ENCODE results near the gene KCNH6.

The KCNH6 gene

GRCh38 chr17:63561819-63562218 is 38.7 kb downstream of the KCNH6 start:
- H3K27ac ChIP-seq (ENCODE audit: low read length) = no peak overlapping the region
- no peak overlapping the region for H3K9ac ChIP-seq (ENCODE audit: low read length in 2 of 2)
- H3K27me3 ChIP-seq (ENCODE audit: control insufficient read depth in 1 of 2, insufficient read depth in 2 of 2, low read length in 2 of 2) = no peaks in the 10 kb centered on the region
- no peaks in the 10 kb centered on the region for H3K4me1 ChIP-seq (ENCODE audit: control insufficient read depth, insufficient read depth, low read length)
- H3K4me3 ChIP-seq (ENCODE audit: low read length in 2 of 2) = no peak overlapping the region
- no peaks in the 10 kb centered on the region for H3K9me3 ChIP-seq (ENCODE audit: control insufficient read depth in 2 of 2, low read length in 2 of 2)
- H3K36me3 ChIP-seq (ENCODE audit: control insufficient read depth in 2 of 2, insufficient read depth in 2 of 2, low read length in 2 of 2) = no peaks in the 10 kb centered on the region

GRCh38 chr17:63563339-63563738 is 40.2 kb downstream of the KCNH6 start:
- Histone ChIP-seq H3K27me3 (ENCODE audit: control insufficient read depth in 1 of 2, insufficient read depth in 2 of 2, low read length in 2 of 2) (no peaks in the 10 kb centered on the region), H3K4me3 (ENCODE audit: low read length in 2 of 2) (no peak overlapping the region), H3K9ac (ENCODE audit: low read length in 2 of 2) (no peak overlapping the region), H3K36me3 (ENCODE audit: control insufficient read depth in 2 of 2, insufficient read depth in 2 of 2, low read length in 2 of 2) (no peaks in the 10 kb centered on the region), H3K9me3 (ENCODE audit: control insufficient read depth in 2 of 2, low read length in 2 of 2) (no peaks in the 10 kb centered on the region), H3K4me1 (ENCODE audit: control insufficient read depth, insufficient read depth, low read length) (no peaks in the 10 kb centered on the region), H3K27ac (ENCODE audit: low read length) (no peak overlapping the region)

- H3K9me3 ChIP-seq (ENCODE audit: control insufficient read depth in 2 of 2, low read length in 2 of 2) = no peaks in the 10 kb centered on the region
- no peak overlapping the region for H3K4me3 ChIP-seq (ENCODE audit: low read length in 2 of 2)
- no peak overlapping the region for H3K27ac ChIP-seq (ENCODE audit: low read length)
- no peaks in the 10 kb centered on the region for H3K36me3 ChIP-seq (ENCODE audit: control insufficient read depth in 2 of 2, insufficient read depth in 2 of 2, low read length in 2 of 2)
- H3K27me3 ChIP-seq (ENCODE audit: control insufficient read depth in 1 of 2, insufficient read depth in 2 of 2, low read length in 2 of 2) = no peaks in the 10 kb centered on the region
- no peak overlapping the region for H3K9ac ChIP-seq (ENCODE audit: low read length in 2 of 2)
- no peaks in the 10 kb centered on the region for H3K4me1 ChIP-seq (ENCODE audit: control insufficient read depth, insufficient read depth, low read length)
These were observed 41.4 kb downstream of the KCNH6 start for GRCh38 chr17:63564562-63564961.

GRCh38 chr17:63567229-63567628 is 44.1 kb downstream of the KCNH6 start:
- Histone ChIP-seq H3K27ac (ENCODE audit: low read length) (no peak overlapping the region), H3K4me3 (ENCODE audit: low read length in 2 of 2) (no peak overlapping the region), H3K9me3 (ENCODE audit: control insufficient read depth in 2 of 2, low read length in 2 of 2) (no peaks in the 10 kb centered on the region), H3K9ac (ENCODE audit: low read length in 2 of 2) (no peak overlapping the region), H3K27me3 (ENCODE audit: control insufficient read depth in 1 of 2, insufficient read depth in 2 of 2, low read length in 2 of 2) (no peaks in the 10 kb centered on the region), H3K4me1 (ENCODE audit: control insufficient read depth, insufficient read depth, low read length) (no peaks in the 10 kb centered on the region), H3K36me3 (ENCODE audit: control insufficient read depth in 2 of 2, insufficient read depth in 2 of 2, low read length in 2 of 2) (no peaks in the 10 kb centered on the region)

- Histone ChIP-seq H3K27ac (ENCODE audit: low read length) (no peak overlapping the region), H3K4me1 (ENCODE audit: control insufficient read depth, insufficient read depth, low read length) (no peaks in the 10 kb centered on the region), H3K36me3 (ENCODE audit: control insufficient read depth in 2 of 2, insufficient read depth in 2 of 2, low read length in 2 of 2) (no peaks in the 10 kb centered on the region), H3K27me3 (ENCODE audit: control insufficient read depth in 1 of 2, insufficient read depth in 2 of 2, low read length in 2 of 2) (no peaks in the 10 kb centered on the region), H3K9me3 (ENCODE audit: control insufficient read depth in 2 of 2, low read length in 2 of 2) (no peaks in the 10 kb centered on the region), H3K9ac (ENCODE audit: low read length in 2 of 2) (no peak overlapping the region), H3K4me3 (ENCODE audit: low read length in 2 of 2) (no peak overlapping the region)
These were observed 45.4 kb downstream of the KCNH6 start for GRCh38 chr17:63568563-63568962.

GRCh38 chr17:63571632-63572310 is 48.6 kb downstream of the KCNH6 start:
- Histone ChIP-seq H3K9ac (ENCODE audit: low read length in 2 of 2) (no peak overlapping the region), H3K27me3 (ENCODE audit: control insufficient read depth in 1 of 2, insufficient read depth in 2 of 2, low read length in 2 of 2) (no peaks in the 10 kb centered on the region), H3K4me1 (ENCODE audit: control insufficient read depth, insufficient read depth, low read length) (no peaks in the 10 kb centered on the region), H3K27ac (ENCODE audit: low read length) (no peak overlapping the region), H3K36me3 (ENCODE audit: control insufficient read depth in 2 of 2, insufficient read depth in 2 of 2, low read length in 2 of 2) (no peaks in the 10 kb centered on the region), H3K9me3 (ENCODE audit: control insufficient read depth in 2 of 2, low read length in 2 of 2) (no peaks in the 10 kb centered on the region), H3K4me3 (ENCODE audit: low read length in 2 of 2) (no peak overlapping the region)

- Histone ChIP-seq H3K9ac (ENCODE audit: low read length in 2 of 2) (no peak overlapping the region), H3K27me3 (ENCODE audit: control insufficient read depth in 1 of 2, insufficient read depth in 2 of 2, low read length in 2 of 2) (no peaks in the 10 kb centered on the region), H3K4me1 (ENCODE audit: control insufficient read depth, insufficient read depth, low read length) (no peaks in the 10 kb centered on the region), H3K36me3 (ENCODE audit: control insufficient read depth in 2 of 2, insufficient read depth in 2 of 2, low read length in 2 of 2) (no peaks in the 10 kb centered on the region), H3K4me3 (ENCODE audit: low read length in 2 of 2) (no peak overlapping the region), H3K9me3 (ENCODE audit: control insufficient read depth in 2 of 2, low read length in 2 of 2) (no peaks in the 10 kb centered on the region), H3K27ac (ENCODE audit: low read length) (no peak overlapping the region)
These were observed 50.5 kb downstream of the KCNH6 start for GRCh38 chr17:63573634-63574033.

GRCh38 chr17:63578027-63578768 is 55.0 kb downstream of the KCNH6 start:
- Histone ChIP-seq H3K27ac (ENCODE audit: low read length) (no peak overlapping the region), H3K4me3 (ENCODE audit: low read length in 2 of 2) (no peak overlapping the region), H3K27me3 (ENCODE audit: control insufficient read depth in 1 of 2, insufficient read depth in 2 of 2, low read length in 2 of 2) (no peaks in the 10 kb centered on the region), H3K9me3 (ENCODE audit: control insufficient read depth in 2 of 2, low read length in 2 of 2) (no peaks in the 10 kb centered on the region), H3K36me3 (ENCODE audit: control insufficient read depth in 2 of 2, insufficient read depth in 2 of 2, low read length in 2 of 2) (peaks cover 16 to 22% of the 10 kb centered on the region in 2 donors), H3K9ac (ENCODE audit: low read length in 2 of 2) (no peak overlapping the region), H3K4me1 (ENCODE audit: control insufficient read depth, insufficient read depth, low read length) (no peaks in the 10 kb centered on the region)

- Histone ChIP-seq H3K4me3 (ENCODE audit: low read length in 2 of 2) (no peak overlapping the region), H3K9ac (ENCODE audit: low read length in 2 of 2) (no peak overlapping the region), H3K36me3 (ENCODE audit: control insufficient read depth in 2 of 2, insufficient read depth in 2 of 2, low read length in 2 of 2) (peaks cover 21 to 28% of the 10 kb centered on the region in 2 donors), H3K9me3 (ENCODE audit: control insufficient read depth in 2 of 2, low read length in 2 of 2) (no peaks in the 10 kb centered on the region), H3K27ac (ENCODE audit: low read length) (no peak overlapping the region), H3K27me3 (ENCODE audit: control insufficient read depth in 1 of 2, insufficient read depth in 2 of 2, low read length in 2 of 2) (no peaks in the 10 kb centered on the region), H3K4me1 (ENCODE audit: control insufficient read depth, insufficient read depth, low read length) (no peaks in the 10 kb centered on the region)
These were observed 55.6 kb downstream of the KCNH6 start for GRCh38 chr17:63578769-63579111.

GRCh38 chr17:63579633-63580032 is 56.5 kb downstream of the KCNH6 start:
- Histone ChIP-seq H3K27me3 (ENCODE audit: control insufficient read depth in 1 of 2, insufficient read depth in 2 of 2, low read length in 2 of 2) (no peaks in the 10 kb centered on the region), H3K36me3 (ENCODE audit: control insufficient read depth in 2 of 2, insufficient read depth in 2 of 2, low read length in 2 of 2) (peaks cover 22 to 34% of the 10 kb centered on the region in 2 donors), H3K4me1 (ENCODE audit: control insufficient read depth, insufficient read depth, low read length) (no peaks in the 10 kb centered on the region), H3K27ac (ENCODE audit: low read length) (no peak overlapping the region), H3K9ac (ENCODE audit: low read length in 2 of 2) (no peak overlapping the region), H3K4me3 (ENCODE audit: low read length in 2 of 2) (no peak overlapping the region), H3K9me3 (ENCODE audit: control insufficient read depth in 2 of 2, low read length in 2 of 2) (no peaks in the 10 kb centered on the region)

- Histone ChIP-seq H3K36me3 (ENCODE audit: control insufficient read depth in 2 of 2, insufficient read depth in 2 of 2, low read length in 2 of 2) (peaks cover 49 to 64% of the 10 kb centered on the region in 2 donors), H3K9me3 (ENCODE audit: control insufficient read depth in 2 of 2, low read length in 2 of 2) (no peaks in the 10 kb centered on the region), H3K4me1 (ENCODE audit: control insufficient read depth, insufficient read depth, low read length) (no peaks in the 10 kb centered on the region), H3K9ac (ENCODE audit: low read length in 2 of 2) (no peak overlapping the region), H3K4me3 (ENCODE audit: low read length in 2 of 2) (no peak overlapping the region), H3K27me3 (ENCODE audit: control insufficient read depth in 1 of 2, insufficient read depth in 2 of 2, low read length in 2 of 2) (no peaks in the 10 kb centered on the region), H3K27ac (ENCODE audit: low read length) (no peak overlapping the region)
These were observed 64.6 kb downstream of the KCNH6 start for GRCh38 chr17:63587770-63588169.

Measured in stomach smooth muscle (tissue), 2 donors.